Measurements from ENCODE around the gene PDK2.

PDK2 gene

GRCh38 chr17:50127697-50128361 lies 32.7 kb downstream of the PDK2 start:
- peaks cover 22% of the 10 kb centered on the region for H3K4me1 ChIP-seq (ENCODE audit: insufficient read depth, low read length)
- peak overlapping the region; percentile 25 for H3K27ac ChIP-seq (ENCODE audit: low read length)
- peak overlapping the region; percentile 16; the same call in 1 of the 2 replicates for H3K9ac ChIP-seq (ENCODE audit: low read depth, low read length)
- peaks cover 34% of the 10 kb centered on the region for H3K27me3 ChIP-seq (ENCODE audit: insufficient read depth, low read length)
- H3K4me3 ChIP-seq (ENCODE audit: low read length): peak overlapping the region; percentile 49
- H3K36me3 ChIP-seq (ENCODE audit: insufficient read depth, low read depth, low read length): no peaks in the 10 kb centered on the region
- no peaks in the 10 kb centered on the region for H3K9me3 ChIP-seq (ENCODE audit: insufficient read depth, low read depth, low read length)

DNA sequence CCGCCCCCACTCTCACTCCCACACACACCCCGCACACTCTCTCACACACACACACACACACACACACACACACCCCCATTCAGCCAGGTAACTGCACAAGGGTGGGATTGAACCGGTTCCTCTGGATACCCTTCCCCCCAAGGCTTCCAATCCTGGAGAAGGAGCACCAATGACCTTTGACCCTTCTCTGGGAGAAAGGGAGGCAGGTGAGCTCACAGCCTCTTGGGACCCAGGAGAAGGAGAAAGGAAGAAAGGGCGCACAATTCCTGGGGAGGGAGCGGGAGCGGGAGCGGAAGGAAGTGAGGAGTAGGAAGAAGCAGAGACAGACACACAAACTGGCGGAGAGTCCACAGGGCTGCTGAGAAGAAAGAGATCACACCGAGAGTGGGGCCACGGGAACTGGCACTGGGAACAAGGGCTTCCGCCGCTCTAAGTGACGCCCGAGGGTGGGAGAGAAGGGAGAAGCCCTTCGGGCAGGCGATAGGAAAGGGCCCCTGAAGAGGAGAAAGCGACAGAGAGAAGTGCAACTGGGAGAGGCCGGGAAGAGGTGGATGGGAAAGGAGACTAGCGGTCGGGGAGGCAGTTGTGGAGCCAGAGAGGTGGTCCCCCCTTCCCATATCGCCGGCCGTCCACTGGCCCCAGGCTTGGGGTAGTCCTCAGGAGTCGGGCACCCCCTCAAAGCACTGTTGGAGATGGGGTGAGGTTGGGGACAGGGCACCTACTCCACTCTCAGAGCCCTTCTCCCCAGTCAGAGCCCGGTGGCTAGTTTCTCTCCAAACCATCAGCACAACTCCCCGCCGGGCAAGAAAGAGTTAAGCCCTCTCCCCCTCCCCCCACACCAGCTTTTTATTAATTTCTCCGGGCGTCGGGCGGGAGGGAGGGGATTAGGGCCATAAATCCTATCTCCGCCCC lies 33.5 kb downstream of the PDK2 start:
- H3K9ac ChIP-seq (ENCODE audit: low read depth, low read length): peak overlapping the region; percentile 68; the same call in 1 of the 2 replicates
- no peaks in the 10 kb centered on the region for H3K36me3 ChIP-seq (ENCODE audit: insufficient read depth, low read depth, low read length)
- H3K9me3 ChIP-seq (ENCODE audit: insufficient read depth, low read depth, low read length): no peaks in the 10 kb centered on the region
- peaks cover 35% of the 10 kb centered on the region for H3K27me3 ChIP-seq (ENCODE audit: insufficient read depth, low read length)
- peak overlapping the region; percentile 80 for H3K4me3 ChIP-seq (ENCODE audit: low read length)
- H3K4me1 ChIP-seq (ENCODE audit: insufficient read depth, low read length): peaks cover 19% of the 10 kb centered on the region; the same call in 1 of the 2 replicates
- H3K27ac ChIP-seq (ENCODE audit: low read length): no peak overlapping the region

DNA sequence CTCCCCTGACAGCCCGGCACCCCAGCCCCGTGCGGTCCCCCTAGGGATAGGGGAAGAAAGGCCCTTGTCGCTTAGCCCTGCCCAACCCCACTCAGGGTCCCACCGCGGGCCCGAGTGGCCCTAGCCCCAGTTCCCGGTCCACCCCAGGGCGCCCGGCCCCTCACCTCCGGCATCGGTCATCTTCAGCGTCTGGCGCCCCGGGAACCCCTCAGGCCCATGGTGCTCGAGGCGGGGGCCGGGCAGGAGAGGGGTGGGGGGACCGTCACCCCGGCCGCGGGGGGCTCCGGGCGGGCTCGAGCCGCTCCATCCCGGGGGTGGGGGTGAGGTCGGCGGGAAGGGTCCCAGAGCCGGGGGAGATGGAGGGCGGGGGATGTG lies 34.2 kb downstream of the PDK2 start:
- Histone ChIP-seq H3K36me3 (ENCODE audit: insufficient read depth, low read depth, low read length) (no peaks in the 10 kb centered on the region), H3K4me1 (ENCODE audit: insufficient read depth, low read length) (peaks cover 22% of the 10 kb centered on the region), H3K27ac (ENCODE audit: low read length) (no peak overlapping the region), H3K9ac (ENCODE audit: low read depth, low read length) (no peak overlapping the region), H3K27me3 (ENCODE audit: insufficient read depth, low read length) (peaks cover 35% of the 10 kb centered on the region), H3K4me3 (ENCODE audit: low read length) (peak overlapping the region; percentile 80; the same call in 1 of the 2 replicates), H3K9me3 (ENCODE audit: insufficient read depth, low read depth, low read length) (no peaks in the 10 kb centered on the region)

- Histone ChIP-seq H3K27ac (ENCODE audit: low read length) (no peak within 1 kb of the TSS), H3K9ac (ENCODE audit: low read depth, low read length) (peak within 1 kb of the TSS; percentile 68; the same call in 1 of the 2 replicates)
These were observed 34.8 kb downstream of the PDK2 start, which contains the start of gene SAMD14 for GRCh38 chr17:50129728-50130558. SAMD14 (minus strand) TSS chr17:50130160; CDS start chr17:50124959, 5,201 bp downstream.

GRCh38 chr17:50130559-50131305 lies 35.6 kb downstream of the PDK2 start:
- Histone ChIP-seq H3K36me3 (ENCODE audit: insufficient read depth, low read depth, low read length) (no peaks in the 10 kb centered on the region), H3K27me3 (ENCODE audit: insufficient read depth, low read length) (peaks cover 35% of the 10 kb centered on the region), H3K4me1 (ENCODE audit: insufficient read depth, low read length) (peaks cover 26% of the 10 kb centered on the region), H3K27ac (ENCODE audit: low read length) (no peak overlapping the region), H3K9ac (ENCODE audit: low read depth, low read length) (no peak overlapping the region), H3K4me3 (ENCODE audit: low read length) (peak overlapping the region; percentile 73; the same call in 1 of the 2 replicates), H3K9me3 (ENCODE audit: insufficient read depth, low read depth, low read length) (no peaks in the 10 kb centered on the region)

More at GRCh38 chr17:50129728-50130558, 34.8 kb downstream of the PDK2 start, which contains the start of gene SAMD14:
- Histone ChIP-seq H3K4me3 (ENCODE audit: low read length) (peak within 1 kb of the TSS; percentile 80), H3K4me1 (ENCODE audit: insufficient read depth, low read length) (peaks cover 26% of the 10 kb centered on the region), H3K9me3 (ENCODE audit: insufficient read depth, low read depth, low read length) (no peaks in the 10 kb centered on the region), H3K36me3 (ENCODE audit: insufficient read depth, low read depth, low read length) (no peaks in the 10 kb centered on the region), H3K27me3 (ENCODE audit: insufficient read depth, low read length) (peaks cover 35% of the 10 kb centered on the region)

GRCh38 chr17:50132104-50132794 lies 37.1 kb downstream of the PDK2 start:
- Histone ChIP-seq H3K27me3 (ENCODE audit: insufficient read depth, low read length) (peaks cover 35% of the 10 kb centered on the region), H3K4me1 (ENCODE audit: insufficient read depth, low read length) (peaks cover 26% of the 10 kb centered on the region), H3K9ac (ENCODE audit: low read depth, low read length) (no peak overlapping the region), H3K4me3 (ENCODE audit: low read length) (no peak overlapping the region), H3K36me3 (ENCODE audit: insufficient read depth, low read depth, low read length) (0 out of 2 replicates have a peak, but pooled peaks cover 5% of the 10 kb centered on the region), H3K27ac (ENCODE audit: low read length) (no peak overlapping the region), H3K9me3 (ENCODE audit: insufficient read depth, low read depth, low read length) (no peaks in the 10 kb centered on the region)

GRCh38 chr17:50133028-50133768 lies 38.0 kb downstream of the PDK2 start:
- H3K9ac ChIP-seq (ENCODE audit: low read depth, low read length): no peak overlapping the region; the same call in 1 of the 2 replicates
- peaks cover 29% of the 10 kb centered on the region for H3K27me3 ChIP-seq (ENCODE audit: insufficient read depth, low read length)
- peaks cover 14% of the 10 kb centered on the region for H3K36me3 ChIP-seq (ENCODE audit: insufficient read depth, low read depth, low read length)
- H3K4me1 ChIP-seq (ENCODE audit: insufficient read depth, low read length): peaks cover 18% of the 10 kb centered on the region
- H3K27ac ChIP-seq (ENCODE audit: low read length): no peak overlapping the region
- no peaks in the 10 kb centered on the region for H3K9me3 ChIP-seq (ENCODE audit: insufficient read depth, low read depth, low read length)
- no peak overlapping the region for H3K4me3 ChIP-seq (ENCODE audit: low read length)

GRCh38 chr17:50133769-50134099 lies 38.6 kb downstream of the PDK2 start:
- no peak overlapping the region; the same call in 1 of the 2 replicates for H3K4me3 ChIP-seq (ENCODE audit: low read length)
- peaks cover 29% of the 10 kb centered on the region for H3K27me3 ChIP-seq (ENCODE audit: insufficient read depth, low read length)
- no peaks in the 10 kb centered on the region for H3K9me3 ChIP-seq (ENCODE audit: insufficient read depth, low read depth, low read length)
- no peak overlapping the region for H3K27ac ChIP-seq (ENCODE audit: low read length)
- H3K9ac ChIP-seq (ENCODE audit: low read depth, low read length): no peak overlapping the region
- peaks cover 18% of the 10 kb centered on the region for H3K4me1 ChIP-seq (ENCODE audit: insufficient read depth, low read length)
- peaks cover 19% of the 10 kb centered on the region for H3K36me3 ChIP-seq (ENCODE audit: insufficient read depth, low read depth, low read length)

GRCh38 chr17:50134206-50135110 lies 39.3 kb downstream of the PDK2 start:
- Histone ChIP-seq H3K36me3 (ENCODE audit: insufficient read depth, low read depth, low read length) (peaks cover 27% of the 10 kb centered on the region), H3K4me3 (ENCODE audit: low read length) (no peak overlapping the region; the same call in 1 of the 2 replicates), H3K9ac (ENCODE audit: low read depth, low read length) (no peak overlapping the region), H3K4me1 (ENCODE audit: insufficient read depth, low read length) (peaks cover 18% of the 10 kb centered on the region), H3K9me3 (ENCODE audit: insufficient read depth, low read depth, low read length) (no peaks in the 10 kb centered on the region), H3K27ac (ENCODE audit: low read length) (no peak overlapping the region), H3K27me3 (ENCODE audit: insufficient read depth, low read length) (peaks cover 29% of the 10 kb centered on the region)
